Large intestine (tissue), 3 donors: Measurements from ENCODE around the gene SLC11A1. TPM values are rescaled to one million over a fixed set of nuclear protein-coding genes. Genes with fewer than 3 reads are reported as not detected.

ENCODE experiments used
- DNase-seq, 2 donors: peaks; one replicate each; pipeline versions ENCODE4 v3.0.0 to v3.0.0-alpha.2; 2013
- H3K27ac ChIP-seq: one replicate; pipeline ENCODE4 v1.5.1; 2013; ENCODE audit warnings: low read length
- H3K27me3 ChIP-seq: 2 replicates; pipeline ENCODE4 v1.6.1; 2013; ENCODE audit warnings: low read length; ENCODE audit not compliant: control insufficient read depth, insufficient read depth
- H3K36me3 ChIP-seq: 2 replicates; pipeline ENCODE4 v1.6.1; 2013; ENCODE audit warnings: low read length; ENCODE audit not compliant: control insufficient read depth, insufficient read depth
- H3K4me1 ChIP-seq: one replicate; pipeline ENCODE4 v1.6.1; 2013; ENCODE audit warnings: low read length; ENCODE audit not compliant: control insufficient read depth, insufficient read depth
- H3K4me3 ChIP-seq: one replicate; pipeline ENCODE4 v1.5.1; 2013; ENCODE audit warnings: low read length
- H3K9me3 ChIP-seq: one replicate; pipeline ENCODE4 v1.6.1; 2013; ENCODE audit warnings: mild to moderate bottlenecking, low read depth, low read length, moderate library complexity; ENCODE audit not compliant: control insufficient read depth
- WGBS: methylation state at CpG from one replicate; pipeline ENCODE4 v1.1.5; 2013; ENCODE audit warnings: low lambda C conversion rate; ENCODE audit not compliant: insufficient coverage; 5-methylcytosine and 5-hydroxymethylcytosine counted together
- polyA plus RNA-seq: library from polyadenylated mRNA; unstranded; fragments of 120-200 nt; gene quantifications from one replicate; pipeline ENCODE4 v1.2.1, GENCODE V29; 2013

Gene SLC11A1
- polyA plus RNA-seq, 1 donor, result 0.84 TPM

DNA sequence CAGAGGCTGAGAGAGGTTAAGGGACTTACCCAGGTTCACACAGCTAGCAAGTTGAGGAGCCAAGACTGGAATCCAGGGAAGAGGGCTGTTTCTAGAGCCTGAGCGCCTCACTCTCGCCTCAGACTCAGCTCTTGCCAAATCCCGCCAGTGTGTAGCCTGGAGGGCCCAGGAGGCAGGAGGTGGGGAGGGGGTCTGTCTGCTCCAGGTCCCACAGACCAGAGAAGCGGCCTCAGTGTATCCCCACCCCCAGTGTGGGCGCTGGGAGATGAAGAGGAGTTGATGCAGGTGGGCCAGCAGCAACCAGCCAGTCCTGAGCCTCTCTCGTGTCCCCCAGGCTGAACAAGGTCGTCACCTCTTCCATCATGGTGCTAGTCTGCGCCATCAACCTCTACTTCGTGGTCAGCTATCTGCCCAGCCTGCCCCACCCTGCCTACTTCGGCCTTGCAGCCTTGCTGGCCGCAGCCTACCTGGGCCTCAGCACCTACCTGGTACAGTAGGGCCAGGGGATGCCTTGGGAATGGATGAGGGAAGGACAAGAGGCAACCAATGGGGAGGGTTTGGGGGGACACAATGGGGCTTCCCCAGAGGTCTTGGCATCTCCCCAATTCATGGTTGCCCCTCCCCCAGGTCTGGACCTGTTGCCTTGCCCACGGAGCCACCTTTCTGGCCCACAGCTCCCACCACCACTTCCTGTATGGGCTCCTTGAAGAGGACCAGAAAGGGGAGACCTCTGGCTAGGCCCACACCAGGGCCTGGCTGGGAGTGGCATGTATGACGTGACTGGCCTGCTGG is 12.4 kb downstream of the SLC11A1 start:
- H3K36me3 ChIP-seq, result no peaks in the 10 kb centered on the region
- no peak for DNase-seq
- peaks cover 28% of the 10 kb centered on the region for H3K4me1 ChIP-seq
- no peaks in the 10 kb centered on the region for H3K27me3 ChIP-seq
- no peak overlapping the region for H3K27ac ChIP-seq
- no CpG with 5 or more reads among the region's 13 CpGs for WGBS
- no peak overlapping the region for H3K4me3 ChIP-seq
- no peaks in the 10 kb centered on the region for H3K9me3 ChIP-seq

DNA sequence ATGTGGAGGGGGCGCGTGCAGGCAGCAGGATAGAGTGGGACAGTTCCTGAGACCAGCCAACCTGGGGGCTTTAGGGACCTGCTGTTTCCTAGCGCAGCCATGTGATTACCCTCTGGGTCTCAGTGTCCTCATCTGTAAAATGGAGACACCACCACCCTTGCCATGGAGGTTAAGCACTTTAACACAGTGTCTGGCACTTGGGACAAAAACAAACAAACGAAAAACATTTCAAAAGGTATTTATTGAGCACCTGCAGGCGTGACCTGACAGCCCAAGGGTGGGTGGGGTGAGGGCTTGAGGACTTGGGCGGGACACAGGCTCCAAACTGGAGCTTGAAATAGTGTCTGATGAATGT is 13.0 kb downstream of the SLC11A1 start:
- H3K27me3 ChIP-seq, result no peaks in the 10 kb centered on the region
- H3K4me3 ChIP-seq, result no peak overlapping the region
- peaks cover 28% of the 10 kb centered on the region for H3K4me1 ChIP-seq
- no CpG with 5 or more reads among the region's 6 CpGs for WGBS
- H3K27ac ChIP-seq, result no peak overlapping the region
- H3K36me3 ChIP-seq, result no peaks in the 10 kb centered on the region
- H3K9me3 ChIP-seq, result peaks cover under 1% of the 10 kb centered on the region
- DNase-seq, result no peak

DNA sequence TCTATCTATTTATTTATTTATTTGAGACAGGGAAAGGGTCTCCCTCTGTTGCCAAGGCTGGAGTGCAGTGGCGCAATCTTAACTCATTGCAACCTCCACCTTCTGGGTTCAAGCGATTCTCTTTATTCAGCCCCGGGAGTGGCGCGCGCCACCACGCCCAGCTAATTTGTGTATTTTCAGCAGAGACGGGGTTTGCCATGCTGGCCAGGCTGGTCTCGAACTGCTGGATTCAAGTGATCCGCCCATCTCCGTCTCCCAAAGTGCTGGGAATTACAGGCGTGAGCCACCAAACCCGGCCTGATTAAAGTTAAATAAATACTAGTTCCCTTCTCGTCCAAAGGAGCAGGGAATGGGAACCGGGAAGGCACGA is 13.4 kb downstream of the SLC11A1 start:
- Histone ChIP-seq H3K9me3 (peaks cover 2% of the 10 kb centered on the region), H3K36me3 (no peaks in the 10 kb centered on the region), H3K4me1 (peaks cover 28% of the 10 kb centered on the region), H3K4me3 (peak overlapping the region; percentile 51), H3K27ac (peak overlapping the region; percentile 95), H3K27me3 (no peaks in the 10 kb centered on the region)
- no peak for DNase-seq
- no CpG with 5 or more reads among the region's 16 CpGs for WGBS

DNA sequence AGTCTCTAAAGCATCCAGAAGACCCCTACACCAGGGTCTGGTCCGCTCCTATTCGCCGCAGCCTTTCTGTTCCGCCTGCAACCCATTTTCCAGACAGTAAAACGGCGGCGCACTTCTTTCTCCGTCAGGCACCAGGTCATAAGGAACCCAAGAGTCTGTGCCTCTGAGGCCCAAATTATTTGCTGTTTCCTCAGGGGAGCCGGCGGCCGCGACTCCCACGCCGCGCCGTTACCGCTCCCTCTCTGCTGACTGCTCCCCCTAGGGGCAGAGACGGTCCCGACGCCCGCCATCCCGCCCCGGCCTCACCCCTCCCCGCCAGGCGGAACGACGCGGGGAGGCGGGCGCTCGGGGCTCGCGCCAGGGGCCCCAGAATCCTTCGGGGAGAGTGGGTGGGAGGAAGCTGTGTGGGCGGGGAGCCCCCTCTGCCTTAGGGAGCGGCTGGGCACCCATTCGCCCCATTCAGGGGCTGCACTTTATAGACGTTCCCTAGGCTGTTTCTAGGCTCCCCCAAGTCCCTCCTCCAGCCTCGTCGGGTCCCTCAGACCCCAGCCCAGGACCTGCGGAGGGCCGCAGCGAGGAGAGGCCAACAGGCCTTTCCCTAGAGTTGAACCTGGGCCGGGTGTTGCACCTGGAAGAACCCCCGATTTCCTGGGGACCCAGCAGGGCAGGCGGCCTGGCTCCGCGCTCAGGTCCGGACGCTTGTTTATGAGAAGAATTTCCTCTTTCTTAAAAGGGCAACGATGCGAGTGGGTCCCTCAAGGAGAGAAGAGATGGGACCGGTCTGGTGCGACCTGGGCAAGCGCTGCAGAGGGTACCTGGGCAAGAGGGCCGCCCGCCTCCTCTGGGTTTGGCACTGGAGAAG is 14.0 kb downstream of the SLC11A1 start:
- WGBS, result 0% methylated on average over 3 of the region's 57 CpGs

DNA sequence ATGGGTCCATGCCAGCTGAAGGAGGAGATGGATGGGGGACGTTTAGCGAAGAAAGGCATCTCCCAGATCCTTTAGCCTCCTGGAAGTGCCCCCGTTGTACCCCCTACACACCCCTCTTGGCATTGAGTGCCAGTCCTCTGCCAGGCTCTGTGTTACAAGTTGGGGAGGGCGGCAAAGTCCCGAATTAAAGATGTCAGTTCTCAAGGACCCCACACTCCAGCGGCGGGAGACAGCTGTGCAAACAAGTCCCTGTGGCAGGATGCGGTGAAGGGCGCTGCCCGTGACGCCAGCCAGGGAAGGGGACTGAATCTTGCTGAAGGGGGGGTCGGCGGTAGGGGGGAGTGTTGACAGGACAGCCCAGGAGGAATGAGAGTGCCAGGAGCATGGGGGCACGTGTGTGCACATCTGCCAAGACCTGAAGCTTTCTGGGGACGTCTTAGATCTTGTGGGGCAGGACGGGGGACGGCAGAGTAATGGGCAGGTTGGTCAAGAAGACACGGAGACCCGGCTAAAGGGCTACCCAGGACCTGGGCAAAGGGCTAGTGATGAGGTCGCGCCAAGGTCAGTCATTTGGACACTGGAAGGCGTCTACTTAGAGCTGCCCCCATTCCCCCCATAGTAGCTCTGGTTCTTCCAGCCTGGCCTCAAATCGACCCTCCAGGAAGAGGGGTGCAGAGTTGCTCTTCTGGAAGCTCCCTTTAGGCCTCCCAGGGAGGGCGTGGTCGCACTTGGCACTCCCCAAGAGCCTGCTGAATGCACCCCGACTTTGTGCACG is 14.8 kb downstream of the SLC11A1 start:
- H3K27me3 ChIP-seq, result no peaks in the 10 kb centered on the region
- peaks cover 35% of the 10 kb centered on the region for H3K4me1 ChIP-seq
- WGBS, result no CpG with 5 or more reads among the region's 27 CpGs
- H3K27ac ChIP-seq, result peak overlapping the region; percentile 95
- peak; percentile 80 to 88 for DNase-seq
- H3K9me3 ChIP-seq, result peaks cover 2% of the 10 kb centered on the region
- peaks cover 8% of the 10 kb centered on the region for H3K36me3 ChIP-seq
- H3K4me3 ChIP-seq, result peak overlapping the region; percentile 69

More for the DNA sequence above, 14.0 kb downstream of the SLC11A1 start:
- Histone ChIP-seq H3K27ac (peak overlapping the region; percentile 95), H3K36me3 (peaks cover under 1% of the 10 kb centered on the region), H3K9me3 (peaks cover 2% of the 10 kb centered on the region), H3K4me3 (peak overlapping the region; percentile 69), H3K27me3 (no peaks in the 10 kb centered on the region), H3K4me1 (peaks cover 28% of the 10 kb centered on the region)
- DNase-seq, result peak; percentile 96 to 99

DNA sequence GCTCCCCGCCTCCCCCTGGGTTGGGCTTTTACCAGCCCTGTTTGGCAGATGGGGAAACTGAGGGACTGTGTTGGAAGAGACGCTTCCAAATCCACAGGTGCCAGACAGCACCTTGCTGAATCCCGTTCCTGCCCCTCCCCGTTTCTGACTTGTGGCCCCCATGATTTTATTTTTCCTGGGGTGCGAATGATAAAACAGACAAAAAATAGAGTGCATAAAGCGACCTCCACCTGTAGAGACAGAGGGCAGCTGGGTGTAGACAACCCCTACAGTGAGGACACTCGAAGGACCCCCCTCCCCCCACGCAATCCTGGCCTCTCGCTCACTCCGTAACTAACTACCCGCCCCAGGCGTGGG is 15.4 kb downstream of the SLC11A1 start:
- Histone ChIP-seq H3K9me3 (peaks cover 2% of the 10 kb centered on the region), H3K4me3 (peak overlapping the region; percentile 69), H3K4me1 (peaks cover 40% of the 10 kb centered on the region), H3K36me3 (peaks cover 14% of the 10 kb centered on the region), H3K27ac (peak overlapping the region; percentile 95), H3K27me3 (no peaks in the 10 kb centered on the region)
- no CpG with 5 or more reads among the region's 12 CpGs for WGBS
- DNase-seq, result no peak

DNA sequence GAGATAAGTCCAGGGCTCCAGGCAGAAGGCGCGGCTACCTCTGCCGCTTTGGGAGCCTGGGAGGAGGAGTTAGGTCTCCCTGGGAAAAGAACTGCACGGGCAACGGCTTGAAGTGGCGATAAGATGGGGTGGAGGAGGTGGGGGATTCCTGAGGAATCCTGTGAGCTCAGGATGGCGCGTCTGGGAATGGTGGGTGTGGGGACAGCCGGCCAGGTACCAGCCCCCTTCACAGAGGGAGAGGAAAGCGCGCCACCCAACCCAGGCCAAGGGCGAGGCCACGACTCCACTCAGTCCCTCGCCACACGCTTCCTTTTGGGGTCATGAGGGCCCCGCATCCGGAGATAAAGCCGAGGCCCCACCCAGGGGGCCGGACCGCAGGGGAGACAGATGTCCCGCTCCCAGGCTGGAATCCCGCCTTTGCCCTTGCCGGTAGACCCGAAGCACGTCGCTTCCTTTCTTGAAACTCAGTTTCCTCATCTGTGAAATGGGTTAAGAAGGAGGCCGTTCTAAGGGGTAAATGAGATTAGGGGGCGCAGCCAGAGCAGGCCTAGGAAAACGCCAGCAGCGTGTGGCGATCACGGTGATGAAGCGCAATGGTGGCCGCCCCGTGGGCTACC is 15.9 kb downstream of the SLC11A1 start:
- H3K36me3 ChIP-seq, result peaks cover 19% of the 10 kb centered on the region
- WGBS, result no CpG with 5 or more reads among the region's 35 CpGs
- no peaks in the 10 kb centered on the region for H3K27me3 ChIP-seq
- DNase-seq, result peak; percentile 86 to 96
- peaks cover 43% of the 10 kb centered on the region for H3K4me1 ChIP-seq
- peak overlapping the region; percentile 69 for H3K4me3 ChIP-seq
- H3K9me3 ChIP-seq, result peaks cover 2% of the 10 kb centered on the region
- peak overlapping the region; percentile 95 for H3K27ac ChIP-seq

DNA sequence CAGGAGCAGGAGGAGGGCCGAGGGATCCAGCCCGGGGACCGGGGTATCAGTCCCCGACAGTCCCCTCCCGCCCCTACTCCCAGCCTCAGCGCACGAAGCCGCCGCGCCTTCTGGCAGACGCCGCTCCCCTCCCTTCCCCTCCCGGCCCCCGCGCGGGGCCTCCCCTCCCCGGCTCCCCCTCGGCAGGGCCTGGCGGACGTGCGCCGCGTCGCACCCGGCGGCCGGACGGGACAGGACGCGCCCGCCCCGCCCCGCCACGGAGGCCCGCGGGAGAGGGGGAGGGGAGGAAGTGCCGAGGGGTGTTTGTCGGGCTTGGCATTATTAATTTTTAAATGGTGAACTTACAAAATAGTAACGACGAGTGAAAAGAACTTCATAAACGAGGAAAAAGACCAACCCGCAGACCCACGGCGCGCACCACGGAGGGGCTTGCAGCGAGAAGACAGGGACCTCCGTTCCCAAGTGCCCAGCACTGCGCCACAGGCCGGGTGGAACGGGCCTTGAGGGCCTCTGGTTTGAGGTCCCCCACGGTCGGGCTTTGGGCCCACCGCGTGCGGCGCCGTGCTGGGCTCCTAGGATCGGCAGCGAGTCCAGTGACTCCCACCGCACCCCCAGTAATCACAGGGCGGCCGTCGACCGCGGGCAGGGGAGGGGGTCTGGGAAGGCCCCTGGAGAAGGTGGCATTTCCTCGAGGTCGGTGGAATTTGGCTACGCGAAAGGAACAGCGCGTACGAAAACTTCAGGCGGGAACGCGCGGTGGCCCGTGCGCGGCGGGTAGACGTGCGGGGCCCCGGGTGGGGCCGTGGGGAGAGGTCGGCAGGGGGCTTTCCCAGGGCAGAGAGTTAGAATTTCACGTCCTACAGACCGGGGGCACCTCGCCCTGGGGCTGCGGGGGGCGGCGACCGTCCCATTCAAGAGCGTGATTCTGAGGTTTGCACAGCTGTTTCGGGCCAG is 16.6 kb downstream of the SLC11A1 start:
- peaks cover 49% of the 10 kb centered on the region for H3K4me1 ChIP-seq
- peak overlapping the region; percentile 95 for H3K27ac ChIP-seq
- DNase-seq, result peak; percentile 89 to 94
- WGBS, result no CpG with 5 or more reads among the region's 95 CpGs
- peaks cover 2% of the 10 kb centered on the region for H3K9me3 ChIP-seq
- peaks cover 27% of the 10 kb centered on the region for H3K36me3 ChIP-seq
- H3K4me3 ChIP-seq, result peak overlapping the region; percentile 69
- no peaks in the 10 kb centered on the region for H3K27me3 ChIP-seq

DNA sequence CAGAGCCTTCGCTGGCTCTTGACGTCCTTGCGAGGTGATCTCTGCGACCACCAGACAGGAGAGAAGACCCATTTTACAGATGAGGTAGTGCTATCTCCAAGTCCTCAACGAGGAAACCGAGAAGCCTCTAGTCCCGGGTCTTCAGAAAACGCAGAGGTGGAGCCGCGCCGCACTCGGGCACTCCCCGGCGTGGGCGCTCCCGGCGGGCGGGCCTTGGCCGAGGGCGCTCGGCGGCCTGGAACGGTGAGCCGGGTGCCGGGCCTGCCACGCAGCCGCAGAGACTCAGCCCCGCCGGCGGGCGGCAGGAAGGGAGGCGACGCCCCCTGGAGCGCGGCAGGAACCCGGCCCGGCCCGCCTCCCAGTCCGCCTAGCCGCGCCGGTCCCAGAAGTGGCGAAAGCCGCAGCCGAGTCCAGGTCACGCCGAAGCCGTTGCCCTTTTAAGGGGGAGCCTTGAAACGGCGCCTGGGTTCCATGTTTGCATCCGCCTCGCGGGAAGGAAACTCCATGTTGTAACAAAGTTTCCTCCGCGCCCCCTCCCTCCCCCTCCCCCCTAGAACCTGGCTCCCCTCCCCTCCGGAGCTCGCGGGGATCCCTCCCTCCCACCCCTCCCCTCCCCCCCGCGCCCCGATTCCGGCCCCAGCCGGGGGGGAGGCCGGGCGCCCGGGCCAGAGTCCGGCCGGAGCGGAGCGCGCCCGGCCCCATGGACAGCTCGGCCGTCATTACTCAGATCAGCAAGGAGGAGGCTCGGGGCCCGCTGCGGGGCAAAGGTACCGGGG is 17.5 kb downstream of the SLC11A1 start, which contains the start of gene CTDSP1:
Gene CTDSP1 (plus strand): TSS at position 478 of the 776 bp plus-strand sequence. CDS start 223 bp downstream, at position 701.
- H3K27me3 ChIP-seq, result no peaks in the 10 kb centered on the region
- peak; percentile 97 to 99 for DNase-seq
- WGBS, result no CpG with 5 or more reads among the region's 78 CpGs
- H3K36me3 ChIP-seq, result peaks cover 35% of the 10 kb centered on the region
- H3K4me1 ChIP-seq, result peaks cover 56% of the 10 kb centered on the region
- H3K4me3 ChIP-seq, result peak within 1 kb of the TSS; percentile 96
- H3K27ac ChIP-seq, result peak within 1 kb of the TSS; percentile 97
- H3K9me3 ChIP-seq, result peaks cover 2% of the 10 kb centered on the region
